HepG2 (cell line): Measurements from ENCODE around the gene TMEM214. TPM values are rescaled to one million over a fixed set of nuclear protein-coding genes. Genes with fewer than 3 reads are reported as not detected.

Experiments used
- CEBPG ChIP-seq: IDR thresholded peaks from 2 replicates; pipeline ENCODE4 v1.6.1; 2016
- HCFC1 ChIP-seq: fragments of 150-350 bp; IDR thresholded peaks from 2 replicates; pipeline ENCODE4 v1.6.1; 2014; ENCODE audit warnings: low read depth, low read length
- JDP2 ChIP-seq: sonication (generic); formaldehyde crosslinking; IDR thresholded peaks from 2 replicates; pipeline ENCODE4 v1.8.1; 2022; ENCODE audit warnings: missing genetic modification reagents, borderline replicate concordance
- KLF13 ChIP-seq: sonication (generic); formaldehyde crosslinking; IDR thresholded peaks from 2 replicates; pipeline ENCODE4 v1.4.0; 2020; ENCODE audit warnings: mild to moderate bottlenecking, missing genetic modification reagents
- NFE2L2 ChIP-seq: fragments of 150-350 bp; IDR thresholded peaks from 2 replicates; pipeline ENCODE4 v1.6.1; 2014; ENCODE audit warnings: low read length
- NFIC ChIP-seq: IDR thresholded peaks from 2 replicates; pipeline ENCODE4 v1.6.1; 2012; ENCODE audit warnings: mild to moderate bottlenecking, low read length, inconsistent platforms
- NONO ChIP-seq, 2 experiments: fragments of 450-650 bp in 1 of 2; sonication (generic) in 1 of 2; formaldehyde crosslinking in 1 of 2; IDR thresholded peaks in 1 of 2; conservative IDR thresholded peaks in 1 of 2; 2 replicates each; pipeline versions ENCODE4 v1.6.1 to v1.8.0; 2017 to 2022; ENCODE audit warnings: mild to moderate bottlenecking in 1 of 2, missing genetic modification reagents in 1 of 2, moderate library complexity in 1 of 2
- POGZ ChIP-seq: sonication (generic); formaldehyde crosslinking; IDR thresholded peaks from 2 replicates; pipeline ENCODE4 v1.4.0; 2020; ENCODE audit warnings: mild to moderate bottlenecking, missing genetic modification reagents
- SRSF4 ChIP-seq: fragments of 200-400 bp; formaldehyde crosslinking; IDR thresholded peaks from one replicate; pipeline ENCODE4 v1.6.1; 2018; ENCODE audit warnings: mild to moderate bottlenecking, low read depth, low read length, moderate library complexity; ENCODE audit not compliant: poor library complexity, severe bottlenecking
- ZNF207 ChIP-seq: fragments of 450-650 bp; IDR thresholded peaks from 2 replicates; pipeline ENCODE4 v1.6.1; 2016; ENCODE audit warnings: antibody characterized with exemption, borderline replicate concordance
- ZNF234 ChIP-seq: sonication (generic); formaldehyde crosslinking; conservative IDR thresholded peaks from 2 replicates; pipeline ENCODE4 v1.5.1; 2020; ENCODE audit warnings: mild to moderate bottlenecking, missing genetic modification reagents
- ZNF263 ChIP-seq: sonication (generic); formaldehyde crosslinking; IDR thresholded peaks from 2 replicates; pipeline ENCODE4 v1.4.0; 2020; ENCODE audit warnings: missing genetic modification reagents
- ZNF317 ChIP-seq: sonication (generic); formaldehyde crosslinking; IDR thresholded peaks from 2 replicates; pipeline ENCODE4 v1.5.0; 2020; ENCODE audit warnings: mild to moderate bottlenecking, missing genetic modification reagents
- ZSCAN22 ChIP-seq: sonication (generic); formaldehyde crosslinking; IDR thresholded peaks from 2 replicates; pipeline ENCODE4 v1.4.0; 2020; ENCODE audit warnings: mild to moderate bottlenecking, missing genetic modification reagents
- polyA plus RNA-seq, 8 experiments: library from polyadenylated mRNA; depleted of rRNA in 3 of 8; stranded (reverse) in 7 of 8; unstranded in 1 of 8; fragments of >200 nt; fragmentation: Illumina TruSeq in 4 of 8; extraction: Trizol in 4 of 8; gene quantifications; 2 replicates each; pipeline versions ENCODE4 v1.2.1 to v1.2.3, GENCODE V29; 2011 to 2016; ENCODE audit warnings: low read depth in 4 of 8, missing spikeins in 1 of 8, mixed read lengths in 1 of 8; ENCODE audit not compliant: insufficient read depth in 1 of 8
- total RNA-seq, 5 experiments: library from RNA; depleted of rRNA; stranded (reverse); fragments of >200 nt; fragmentation: Illumina TruSeq; extraction: Trizol; gene quantifications; 2 replicates each; pipeline ENCODE4 v1.2.3, GENCODE V29; 2016; ENCODE audit warnings: low read depth in 1 of 5
- TF ChIP-seq, protein P1 (sequence below): sonication (generic); formaldehyde crosslinking; IDR thresholded peaks from 2 replicates; pipeline ENCODE4 v1.8.0; 2022; ENCODE audit warnings: mild to moderate bottlenecking, missing genetic modification reagents
- TF ChIP-seq, protein P2 (sequence below): sonication (generic); formaldehyde crosslinking; IDR thresholded peaks from 2 replicates; pipeline ENCODE4 v1.8.1; 2023; ENCODE audit warnings: mild to moderate bottlenecking, missing genetic modification reagents
- TF ChIP-seq, protein P3 (sequence below), 2 experiments: sonication (generic) in 1 of 2; formaldehyde crosslinking in 1 of 2; IDR thresholded peaks; 2 replicates each; pipeline versions ENCODE4 v1.5.1 to v1.6.1; 2011 to 2020; ENCODE audit warnings: borderline replicate concordance in 1 of 2, low read depth in 1 of 2, low read length in 1 of 2, mild to moderate bottlenecking in 1 of 2, missing genetic modification reagents in 1 of 2, moderate library complexity in 1 of 2
- TF ChIP-seq, protein P4 (sequence below): sonication (generic); formaldehyde crosslinking; IDR thresholded peaks from 2 replicates; pipeline ENCODE4 v1.5.0; 2020; ENCODE audit warnings: mild to moderate bottlenecking, missing genetic modification reagents
- TF ChIP-seq, protein P5 (sequence below): sonication (generic); formaldehyde crosslinking; IDR thresholded peaks from 2 replicates; pipeline ENCODE4 v1.8.1; 2023; ENCODE audit warnings: mild to moderate bottlenecking, moderate library complexity, missing genetic modification reagents
- TF ChIP-seq, protein P6 (sequence below): sonication (generic); formaldehyde crosslinking; IDR thresholded peaks from 2 replicates; pipeline ENCODE4 v1.4.0; 2020; ENCODE audit warnings: missing genetic modification reagents

TMEM214 gene
- total and polyA plus RNA-seq, 2 of the 13 experiments (the other 11 are each of a cell fraction or from before 2014, with no cell fraction given): 58.3 to 132 TPM

DNA sequence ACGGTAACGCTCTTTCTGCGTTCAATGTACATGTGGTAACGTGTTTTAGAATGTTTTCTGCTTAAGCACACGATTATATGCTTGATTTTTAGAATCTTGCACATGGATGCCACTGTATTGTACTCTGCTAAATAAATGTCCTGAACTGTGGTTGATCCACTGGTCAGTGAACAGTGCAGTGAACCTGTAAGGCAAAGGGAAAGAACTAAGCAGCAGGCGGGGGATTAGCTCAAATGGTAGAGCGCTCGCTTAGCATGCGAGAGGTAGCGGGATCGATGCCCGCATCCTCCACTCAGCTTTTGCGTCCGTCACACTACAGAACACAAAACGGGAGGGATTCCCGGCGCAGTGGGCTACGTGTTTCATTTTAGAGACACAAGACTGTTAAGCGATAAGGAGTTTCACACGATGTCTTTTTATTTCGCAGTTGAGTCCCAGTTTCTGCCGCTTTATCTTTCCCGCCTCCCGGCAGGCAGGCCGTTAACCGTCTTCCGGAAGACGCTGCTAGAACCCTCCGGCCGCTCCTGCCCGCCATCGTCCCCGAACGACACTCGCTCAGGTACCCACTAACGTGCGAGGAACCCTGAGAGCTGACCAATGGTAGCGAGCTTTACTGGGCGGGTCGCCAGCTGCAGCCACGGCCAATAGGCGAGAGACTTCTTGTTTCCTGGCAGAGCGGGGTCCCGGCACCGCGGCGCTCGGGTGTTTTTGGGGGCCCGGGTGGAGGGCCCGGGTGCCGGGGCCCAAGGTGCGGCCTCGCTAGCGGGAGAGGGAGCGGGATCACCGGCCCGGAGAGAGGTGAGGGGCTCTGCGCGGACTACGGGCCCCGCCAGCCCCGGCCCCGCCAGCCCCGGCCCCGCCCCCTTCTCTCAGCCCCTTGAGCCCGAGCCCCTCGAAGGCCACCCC lies 18.5 kb downstream of the TMEM214 start, which contains the start of gene AGBL5 (continued):
- TF ChIP-seq, protein P1, sequence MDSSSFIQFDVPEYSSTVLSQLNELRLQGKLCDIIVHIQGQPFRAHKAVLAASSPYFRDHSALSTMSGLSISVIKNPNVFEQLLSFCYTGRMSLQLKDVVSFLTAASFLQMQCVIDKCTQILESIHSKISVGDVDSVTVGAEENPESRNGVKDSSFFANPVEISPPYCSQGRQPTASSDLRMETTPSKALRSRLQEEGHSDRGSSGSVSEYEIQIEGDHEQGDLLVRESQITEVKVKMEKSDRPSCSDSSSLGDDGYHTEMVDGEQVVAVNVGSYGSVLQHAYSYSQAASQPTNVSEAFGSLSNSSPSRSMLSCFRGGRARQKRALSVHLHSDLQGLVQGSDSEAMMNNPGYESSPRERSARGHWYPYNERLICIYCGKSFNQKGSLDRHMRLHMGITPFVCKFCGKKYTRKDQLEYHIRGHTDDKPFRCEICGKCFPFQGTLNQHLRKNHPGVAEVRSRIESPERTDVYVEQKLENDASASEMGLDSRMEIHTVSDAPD (CRISPR knock-in tag): peak; percentile 92
- TF ChIP-seq, protein P2, sequence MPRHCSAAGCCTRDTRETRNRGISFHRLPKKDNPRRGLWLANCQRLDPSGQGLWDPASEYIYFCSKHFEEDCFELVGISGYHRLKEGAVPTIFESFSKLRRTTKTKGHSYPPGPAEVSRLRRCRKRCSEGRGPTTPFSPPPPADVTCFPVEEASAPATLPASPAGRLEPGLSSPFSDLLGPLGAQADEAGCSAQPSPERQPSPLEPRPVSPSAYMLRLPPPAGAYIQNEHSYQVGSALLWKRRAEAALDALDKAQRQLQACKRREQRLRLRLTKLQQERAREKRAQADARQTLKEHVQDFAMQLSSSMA: peak; percentile 84; the same call in 1 of the 2 replicates
- TF ChIP-seq CEBPG (CRISPR knock-in tag): peak; percentile 2; the same call in 1 of the 2 replicates
- no peak for TF ChIP-seq POGZ (CRISPR knock-in tag)
- peak; percentile 38 for TF ChIP-seq ZSCAN22
- TF ChIP-seq NFE2L2: no peak
- TF ChIP-seq KLF13 (CRISPR knock-in tag): no peak; the same call in 1 of the 2 replicates
- TF ChIP-seq, protein P3, sequence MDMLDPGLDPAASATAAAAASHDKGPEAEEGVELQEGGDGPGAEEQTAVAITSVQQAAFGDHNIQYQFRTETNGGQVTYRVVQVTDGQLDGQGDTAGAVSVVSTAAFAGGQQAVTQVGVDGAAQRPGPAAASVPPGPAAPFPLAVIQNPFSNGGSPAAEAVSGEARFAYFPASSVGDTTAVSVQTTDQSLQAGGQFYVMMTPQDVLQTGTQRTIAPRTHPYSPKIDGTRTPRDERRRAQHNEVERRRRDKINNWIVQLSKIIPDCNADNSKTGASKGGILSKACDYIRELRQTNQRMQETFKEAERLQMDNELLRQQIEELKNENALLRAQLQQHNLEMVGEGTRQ (IDR thresholded peaks at IDR 0.05; ENCODE audit: low read depth, low read length): no peak
- TF ChIP-seq, protein P3 (CRISPR knock-in tag; IDR thresholded peaks at IDR 0.05; ENCODE audit: borderline replicate concordance): no peak
- TF ChIP-seq NONO (IDR thresholded peaks at IDR 0.05): no peak
- TF ChIP-seq NONO (CRISPR knock-in tag; conservative IDR thresholded peaks at IDR 0.05): peak; percentile 88
- TF ChIP-seq, protein P4, sequence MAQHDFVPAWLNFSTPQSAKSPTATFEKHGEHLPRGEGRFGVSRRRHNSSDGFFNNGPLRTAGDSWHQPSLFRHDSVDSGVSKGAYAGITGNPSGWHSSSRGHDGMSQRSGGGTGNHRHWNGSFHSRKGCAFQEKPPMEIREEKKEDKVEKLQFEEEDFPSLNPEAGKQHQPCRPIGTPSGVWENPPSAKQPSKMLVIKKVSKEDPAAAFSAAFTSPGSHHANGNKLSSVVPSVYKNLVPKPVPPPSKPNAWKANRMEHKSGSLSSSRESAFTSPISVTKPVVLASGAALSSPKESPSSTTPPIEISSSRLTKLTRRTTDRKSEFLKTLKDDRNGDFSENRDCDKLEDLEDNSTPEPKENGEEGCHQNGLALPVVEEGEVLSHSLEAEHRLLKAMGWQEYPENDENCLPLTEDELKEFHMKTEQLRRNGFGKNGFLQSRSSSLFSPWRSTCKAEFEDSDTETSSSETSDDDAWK (CRISPR knock-in tag): no peak
- TF ChIP-seq HCFC1: peak; percentile 43; the same call in 1 of the 2 replicates
- no peak for TF ChIP-seq SRSF4
- TF ChIP-seq NFIC: peak; percentile 74
- TF ChIP-seq ZNF317: peak; percentile 82; the same call in 1 of the 2 replicates
- TF ChIP-seq ZNF207: 0 out of 2 replicates have a peak, but pooled peaks have one; percentile 81
- peak; percentile 62 for TF ChIP-seq ZNF263 (CRISPR knock-in tag)
- TF ChIP-seq, protein P5, sequence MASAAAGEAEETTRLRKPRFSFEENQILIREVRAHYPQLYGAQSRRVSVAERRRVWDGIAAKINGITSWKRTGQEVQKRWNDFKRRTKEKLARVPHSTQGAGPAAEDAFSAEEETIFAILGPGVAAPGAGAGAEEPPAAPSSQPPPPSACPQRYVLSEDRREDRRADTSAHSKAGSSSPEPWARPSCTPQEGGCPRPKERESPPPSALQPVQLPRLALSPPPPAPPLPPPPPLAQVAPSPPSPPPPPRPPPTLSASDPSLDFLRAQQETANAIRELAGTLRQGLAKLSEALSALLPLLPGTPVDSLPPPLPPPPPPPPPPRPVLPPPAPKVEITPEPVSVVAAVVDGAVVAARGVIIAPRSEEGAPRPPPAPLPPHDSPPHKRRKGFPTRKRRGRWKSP (CRISPR knock-in tag): peak; percentile 86
- TF ChIP-seq, protein P6, sequence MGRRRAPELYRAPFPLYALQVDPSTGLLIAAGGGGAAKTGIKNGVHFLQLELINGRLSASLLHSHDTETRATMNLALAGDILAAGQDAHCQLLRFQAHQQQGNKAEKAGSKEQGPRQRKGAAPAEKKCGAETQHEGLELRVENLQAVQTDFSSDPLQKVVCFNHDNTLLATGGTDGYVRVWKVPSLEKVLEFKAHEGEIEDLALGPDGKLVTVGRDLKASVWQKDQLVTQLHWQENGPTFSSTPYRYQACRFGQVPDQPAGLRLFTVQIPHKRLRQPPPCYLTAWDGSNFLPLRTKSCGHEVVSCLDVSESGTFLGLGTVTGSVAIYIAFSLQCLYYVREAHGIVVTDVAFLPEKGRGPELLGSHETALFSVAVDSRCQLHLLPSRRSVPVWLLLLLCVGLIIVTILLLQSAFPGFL (CRISPR knock-in tag): no peak
- TF ChIP-seq ZNF234 (CRISPR knock-in tag): peak; percentile 67; the same call in 1 of the 2 replicates
- no peak; the same call in 1 of the 2 replicates for TF ChIP-seq JDP2 (CRISPR knock-in tag)
